K562 (cell line): ENCODE data around the gene CTIF. TPM values are rescaled to one million over a fixed set of nuclear protein-coding genes. Genes with fewer than 3 reads are reported as not detected.

Source experiments
- ATAC-seq: fragments of 200-7000 bp; cut with Tn5 transposase; 3 replicates; pipeline ENCODE4 v1.9.1; 2020; ENCODE audit warnings: moderate library complexity
- BruUV-seq: library from RNA; stranded (reverse); fragments of 400-500 nt; replicated peaks from 2 replicates; lab custom pipeline; 2021; lab: Mats Ljungman, UMichigan
- CTCF ChIA-PET: fragments of 300-600 bp; formaldehyde crosslinking; extraction: SDS; loops from one replicate; lab custom pipeline; 2021; ENCODE audit warnings: low intra/inter-chr PET ratio; lab: Yijun Ruan, JAX
- POLR2A ChIA-PET: fragments of 300-600, 350-650 bp; sonication (Branson Sonifier 250); formaldehyde crosslinking; extraction: SDS; loops from one replicate; lab custom pipeline; 2021; ENCODE audit warnings: antibody characterized with exemption, inconsistent platforms; lab: Yijun Ruan, JAX
- DNase-seq, 4 experiments: peaks; one replicate each; pipeline versions ENCODE4 v3.0.0 to v3.0.0-alpha.2; 2011 to 2018; ENCODE audit warnings: low spot score in 3 of 4, mixed read lengths in 3 of 4; ENCODE audit errors: extremely low read depth in 1 of 4
- FAIRE-seq: peaks from 2 replicates; lab custom pipeline; 2011; peaks lifted over from hg19 to GRCh38; lab: Jason Lieb, UNC
- H2AFZ ChIP-seq: 2 replicates; pipeline ENCODE4 v1.6.0; 2011; ENCODE audit warnings: low read depth, low read length, control low read depth, inconsistent platforms
- H3K27ac ChIP-seq: fragments of 200-600 bp; 3 replicates; pipeline ENCODE4 v1.8.0; 2011; ENCODE audit warnings: low read depth, mild to moderate bottlenecking, control low read depth, inconsistent platforms, low read length, moderate library complexity, mixed read lengths; ENCODE audit errors: extremely low read depth
- H3K27me3 ChIP-seq, 2 experiments: fragments of 300-600 bp in 1 of 2; 2 replicates in 1 of 2; 3 replicates in 1 of 2; pipeline versions ENCODE4 v1.6.0 to v1.8.0; 2011; ENCODE audit warnings: inconsistent platforms in 2 of 2, low read length in 2 of 2, mild to moderate bottlenecking in 1 of 2, mixed read lengths in 1 of 2, moderate library complexity in 1 of 2; ENCODE audit not compliant: control insufficient read depth in 2 of 2, insufficient read depth in 2 of 2
- H3K36me3 ChIP-seq: fragments of 300-600 bp; 3 replicates; pipeline ENCODE4 v1.8.0; 2011; ENCODE audit warnings: mild to moderate bottlenecking, low read length, inconsistent platforms; ENCODE audit not compliant: control insufficient read depth, insufficient read depth
- H3K4me1 ChIP-seq, 2 experiments: fragments of 200-600 bp in 1 of 2; replicated peaks in 1 of 2; 2 replicates in 1 of 2; 3 replicates in 1 of 2; pipeline versions ENCODE4 v1.5.1 to v1.8.0; 2011; ENCODE audit warnings: inconsistent platforms in 2 of 2, low read length in 2 of 2, mild to moderate bottlenecking in 1 of 2, mixed read lengths in 1 of 2, moderate library complexity in 1 of 2; ENCODE audit not compliant: control insufficient read depth in 2 of 2, insufficient read depth in 2 of 2
- H3K4me2 ChIP-seq: 2 replicates; pipeline ENCODE4 v1.6.1; 2011; ENCODE audit warnings: low read length, control low read depth, inconsistent platforms, mixed read lengths; ENCODE audit not compliant: insufficient read depth
- H3K4me3 ChIP-seq: fragments of 200-600 bp; sonication (generic), shearing (Covaris generic); 2 replicates; pipeline ENCODE4 v1.5.1; 2016; ENCODE audit warnings: control low read depth, inconsistent platforms
- H3K79me2 ChIP-seq: fragments of 200-600 bp; 3 replicates; pipeline ENCODE4 v1.8.0; 2011; ENCODE audit warnings: low read length, inconsistent platforms; ENCODE audit not compliant: control insufficient read depth, insufficient read depth
- H3K9ac ChIP-seq, 2 experiments: 2 replicates each; pipeline versions ENCODE4 v1.6.0 to v1.6.1; 2011; ENCODE audit warnings: low read depth in 2 of 2, low read length in 2 of 2, control low read depth in 1 of 2, inconsistent platforms in 1 of 2, mild to moderate bottlenecking in 1 of 2, mixed read lengths in 1 of 2; ENCODE audit not compliant: insufficient read depth in 1 of 2
- H3K9me1 ChIP-seq: one replicate; pipeline ENCODE4 v1.6.0; 2011; ENCODE audit warnings: inconsistent platforms, mild to moderate bottlenecking, low read length, moderate library complexity; ENCODE audit not compliant: control insufficient read depth, insufficient read depth
- H3K9me3 ChIP-seq: replicated peaks from 2 replicates; pipeline ENCODE4 v1.5.1; 2011; ENCODE audit warnings: low read depth, low read length, inconsistent platforms; ENCODE audit not compliant: control insufficient read depth, insufficient read depth
- H4K20me1 ChIP-seq: replicated peaks from 2 replicates; pipeline ENCODE4 v1.6.1; 2011; ENCODE audit warnings: low read length, inconsistent platforms, mixed read lengths; ENCODE audit not compliant: control insufficient read depth, insufficient read depth
- FOXK1 ChIP-seq: sonication (generic); formaldehyde crosslinking; IDR thresholded peaks from 2 replicates; pipeline ENCODE4 v1.8.0; 2022; ENCODE audit warnings: missing genetic modification reagents, mild to moderate bottlenecking, borderline replicate concordance
- GATAD2B ChIP-seq: fragments of 450-650 bp; IDR thresholded peaks from 2 replicates; pipeline ENCODE4 v1.6.1; 2017; ENCODE audit warnings: mild to moderate bottlenecking, borderline replicate concordance
- KDM1A ChIP-seq, 2 experiments: fragments of 450-650 bp; IDR thresholded peaks; 2 replicates each; pipeline ENCODE4 v1.6.1; 2016; ENCODE audit warnings: mild to moderate bottlenecking in 2 of 2
- SRSF9 ChIP-seq: fragments of 200-400 bp; formaldehyde crosslinking; IDR thresholded peaks from 2 replicates; pipeline ENCODE4 v1.6.1; 2017; ENCODE audit warnings: low read depth, low read length, borderline replicate concordance
- WGBS: fragments of 100-300 bp; shearing (Covaris generic); methylation state at CpG from one replicate; pipeline ENCODE4 v1.1.6; 2016; ENCODE audit warnings: low coverage, mixed read lengths; ENCODE audit not compliant: insufficient coverage; ENCODE audit errors: missing lambda C conversion rate; 5-methylcytosine and 5-hydroxymethylcytosine counted together
- in situ Hi-C: fragments of 300-500 bp; cut with MboI; formaldehyde crosslinking; loops from 4 replicates; pipeline ENCODE4 v1.15.0; 2018; ENCODE audit warnings: inconsistent platforms, mixed read lengths
- intact Hi-C: fragments of 100-400 bp; cut with micrococcal nuclease; formaldehyde crosslinking; loops from 2 replicates; pipeline ENCODE4 v1.14.2; 2022
- polyA plus RNA-seq, 8 experiments: library from polyadenylated mRNA; depleted of rRNA in 4 of 8; stranded (reverse) in 5 of 8; unstranded in 3 of 8; fragments of >200 nt; fragmentation: Nextera tagmentation in 2 of 8; fragmentation: Illumina TruSeq in 1 of 8; extraction: Ambion mirVana in 2 of 8; extraction: Trizol in 1 of 8; gene quantifications; 2 replicates each; pipeline versions ENCODE4 v1.2.1 to v1.2.3, GENCODE V29; 2011 to 2014; ENCODE audit warnings: inconsistent platforms in 1 of 8, missing spikeins in 1 of 8
- total RNA-seq, 7 experiments: library from RNA; depleted of rRNA in 6 of 7; stranded (reverse); fragments of >200 nt in 6 of 7; fragmentation: Illumina TruSeq in 2 of 7; extraction: Trizol in 2 of 7; gene quantifications; 2 replicates each; pipeline versions ENCODE4 v1.2.1 to v1.2.3, GENCODE V29; 2011 to 2021; ENCODE audit warnings: low replicate concordance in 1 of 7
- TF ChIP-seq, protein P1 (sequence below): fragments of 200-800 bp; sonication (Bioruptor generic); IDR thresholded peaks from 2 replicates; pipeline ENCODE4 v1.6.1; 2017; ENCODE audit warnings: missing genetic modification characterization, missing compliant biosample characterization

Gene CTIF
- total and polyA plus RNA-seq, 9 of the 15 experiments (the other 6 are each of a cell fraction or from before 2014, with no cell fraction given) = 0.17 to 11.5 (median 2.2) TPM

- no peak overlapping the region for H3K27ac ChIP-seq
- H3K36me3 ChIP-seq = no peaks in the 10 kb centered on the region
- no peaks in the 10 kb centered on the region for H3K27me3 ChIP-seq
- H3K9ac ChIP-seq = no peak overlapping the region
- TF ChIP-seq GATAD2B = no peak
- no peak for TF ChIP-seq FOXK1 (CRISPR knock-in tag)
- TF ChIP-seq, protein P1, sequence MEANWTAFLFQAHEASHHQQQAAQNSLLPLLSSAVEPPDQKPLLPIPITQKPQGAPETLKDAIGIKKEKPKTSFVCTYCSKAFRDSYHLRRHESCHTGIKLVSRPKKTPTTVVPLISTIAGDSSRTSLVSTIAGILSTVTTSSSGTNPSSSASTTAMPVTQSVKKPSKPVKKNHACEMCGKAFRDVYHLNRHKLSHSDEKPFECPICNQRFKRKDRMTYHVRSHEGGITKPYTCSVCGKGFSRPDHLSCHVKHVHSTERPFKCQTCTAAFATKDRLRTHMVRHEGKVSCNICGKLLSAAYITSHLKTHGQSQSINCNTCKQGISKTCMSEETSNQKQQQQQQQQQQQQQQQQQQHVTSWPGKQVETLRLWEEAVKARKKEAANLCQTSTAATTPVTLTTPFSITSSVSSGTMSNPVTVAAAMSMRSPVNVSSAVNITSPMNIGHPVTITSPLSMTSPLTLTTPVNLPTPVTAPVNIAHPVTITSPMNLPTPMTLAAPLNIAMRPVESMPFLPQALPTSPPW (CRISPR knock-in tag) = no peak
- TF ChIP-seq SRSF9 = no peak
- no peak for TF ChIP-seq KDM1A (IDR thresholded peaks at IDR 0.05)
- TF ChIP-seq, all 486 proteins: peak for 0
- no TSS peak for BruUV-seq
- intact Hi-C loops = no loop called here
- Histone ChIP-seq H3K4me3 (no peak overlapping the region), H2AFZ (no peak overlapping the region), H4K20me1 (no peaks in the 10 kb centered on the region), H3K4me2 (no peak overlapping the region), H3K79me2 (no peaks in the 10 kb centered on the region), H3K9me3 (no peaks in the 10 kb centered on the region), H3K4me1 (no peaks in the 10 kb centered on the region; a peak in 1 of 5 replicates), H3K9me1 (no peaks in the 10 kb centered on the region)
- 52% methylated on average over 4 of the region's 4 CpGs for WGBS
- FAIRE-seq = no peak
- no peak for ATAC-seq
- CTCF ChIA-PET = no interaction called here
- DNase-seq = no peak
- in situ Hi-C loops = no loop called here
- POLR2A ChIA-PET = no interaction called here
These were observed 217.8 kb downstream of the CTIF start for GRCh38 chr18:48756511-48757226.
